ENCODE measurements around the gene PPP1R11. TPM values are rescaled to one million over a fixed set of nuclear protein-coding genes. Genes with fewer than 3 reads are reported as not detected.

The PPP1R11 gene
- total RNA-seq, 1 experiment from 2014 or later = 49.3 TPM

GRCh38 chr6:30061858-30062458, 5.0 kb upstream of the PPP1R11 start:
- DNase-seq (ENCODE audit: low spot score) = peak; percentile 67

- no peak for DNase-seq (ENCODE audit: low spot score)
Measured at GRCh38 chr6:30062471-30063178, 4.4 kb upstream of the PPP1R11 start.

GRCh38 chr6:30063315-30063714, 3.7 kb upstream of the PPP1R11 start:
- DNase-seq (ENCODE audit: low spot score) = no peak

- peak; percentile 44 for DNase-seq (ENCODE audit: low spot score)
Measured at GRCh38 chr6:30066082-30066481, 916 bp upstream of the PPP1R11 start.

GRCh38 chr6:30067460-30068139, 602 bp downstream of the PPP1R11 start:
- DNase-seq (ENCODE audit: low spot score) = no peak

GRCh38 chr6:30071081-30071818, 4.3 kb downstream of the PPP1R11 start:
- DNase-seq (ENCODE audit: low spot score) = no peak

GRCh38 chr6:30071858-30072257, 4.9 kb downstream of the PPP1R11 start:
- DNase-seq (ENCODE audit: low spot score) = no peak

GRCh38 chr6:30073489-30074235, 6.7 kb downstream of the PPP1R11 start:
- peak; percentile 16 for DNase-seq (ENCODE audit: low spot score)

GRCh38 chr6:30074331-30075093, 7.5 kb downstream of the PPP1R11 start:
- DNase-seq (ENCODE audit: low spot score) = peak; percentile 19

GRCh38 chr6:30075094-30075789, 8.2 kb downstream of the PPP1R11 start, which contains the start of gene RNF39:
TSS of gene RNF39 (minus strand) at chr6:30075769. CDS start at chr6:30075585, 184 bp downstream.
- DNase-seq (ENCODE audit: low spot score) = no peak

GRCh38 chr6:30075790-30076732, 9.1 kb downstream of the PPP1R11 start:
- peak; percentile 80 for DNase-seq (ENCODE audit: low spot score)

- DNase-seq (ENCODE audit: low spot score) = peak; percentile 0
Measured at GRCh38 chr6:30077218-30077617, 10.2 kb downstream of the PPP1R11 start.

- no peak for DNase-seq (ENCODE audit: low spot score)
Measured at GRCh38 chr6:30087876-30088275, 20.9 kb downstream of the PPP1R11 start.

- DNase-seq (ENCODE audit: low spot score) = peak; percentile 89
Measured at GRCh38 chr6:30091577-30092381, 24.8 kb downstream of the PPP1R11 start.

- DNase-seq (ENCODE audit: low spot score) = no peak
Measured at GRCh38 chr6:30092852-30093543, 26.0 kb downstream of the PPP1R11 start.

- DNase-seq (ENCODE audit: low spot score) = no peak
Measured at GRCh38 chr6:30093951-30094661, 27.1 kb downstream of the PPP1R11 start.

GRCh38 chr6:30096829-30097228, 29.8 kb downstream of the PPP1R11 start:
- no peak for DNase-seq (ENCODE audit: low spot score)
